C4-2B (cell line): Measurements from ENCODE around the gene NKX3-2.

Experiments used
- CTCF ChIP-seq: fragments of 450-650 bp; conservative IDR thresholded peaks from 2 replicates; pipeline ENCODE4 v1.5.1; 2017; ENCODE audit warnings: mild to moderate bottlenecking
- ZFX ChIP-seq: fragments of 450-650 bp; IDR thresholded peaks from 2 replicates; pipeline ENCODE4 v1.6.1; 2017

- TF ChIP-seq CTCF = no peak
- TF ChIP-seq ZFX = no peak
Observed at GRCh38 chr4:13528821-13529127, 15.5 kb downstream of the NKX3-2 start.
